SK-MEL-5 (cell line): Measurements from ENCODE around the gene SLCO4A1. TPM values are rescaled to one million over a fixed set of nuclear protein-coding genes. Genes with fewer than 3 reads are reported as not detected.
A peak's percentile ranks its signal among the peaks of the same experiment; 100 is the strongest.

Source experiments
- DNase-seq: peaks from one replicate; pipeline ENCODE4 v3.0.0-alpha.2; 2016; ENCODE audit warnings: low read depth, low spot score
- in situ Hi-C: cut with HindIII; loops from 2 replicates; pipeline ENCODE4 v1.10.0; 2016; ENCODE audit warnings: low sequenced_read_pairs, high pct_unique_total_duplicates, low pct_unique_long_range_greater_than_20kb
- total RNA-seq: library from RNA; depleted of rRNA; stranded (reverse); fragments of >200 nt; shearing (Covaris generic); gene quantifications from 2 replicates; pipeline ENCODE4 v1.2.3, GENCODE V29; 2014

Gene SLCO4A1
- total RNA-seq, 1 experiment from 2014 or later = 53.5 TPM

DNA sequence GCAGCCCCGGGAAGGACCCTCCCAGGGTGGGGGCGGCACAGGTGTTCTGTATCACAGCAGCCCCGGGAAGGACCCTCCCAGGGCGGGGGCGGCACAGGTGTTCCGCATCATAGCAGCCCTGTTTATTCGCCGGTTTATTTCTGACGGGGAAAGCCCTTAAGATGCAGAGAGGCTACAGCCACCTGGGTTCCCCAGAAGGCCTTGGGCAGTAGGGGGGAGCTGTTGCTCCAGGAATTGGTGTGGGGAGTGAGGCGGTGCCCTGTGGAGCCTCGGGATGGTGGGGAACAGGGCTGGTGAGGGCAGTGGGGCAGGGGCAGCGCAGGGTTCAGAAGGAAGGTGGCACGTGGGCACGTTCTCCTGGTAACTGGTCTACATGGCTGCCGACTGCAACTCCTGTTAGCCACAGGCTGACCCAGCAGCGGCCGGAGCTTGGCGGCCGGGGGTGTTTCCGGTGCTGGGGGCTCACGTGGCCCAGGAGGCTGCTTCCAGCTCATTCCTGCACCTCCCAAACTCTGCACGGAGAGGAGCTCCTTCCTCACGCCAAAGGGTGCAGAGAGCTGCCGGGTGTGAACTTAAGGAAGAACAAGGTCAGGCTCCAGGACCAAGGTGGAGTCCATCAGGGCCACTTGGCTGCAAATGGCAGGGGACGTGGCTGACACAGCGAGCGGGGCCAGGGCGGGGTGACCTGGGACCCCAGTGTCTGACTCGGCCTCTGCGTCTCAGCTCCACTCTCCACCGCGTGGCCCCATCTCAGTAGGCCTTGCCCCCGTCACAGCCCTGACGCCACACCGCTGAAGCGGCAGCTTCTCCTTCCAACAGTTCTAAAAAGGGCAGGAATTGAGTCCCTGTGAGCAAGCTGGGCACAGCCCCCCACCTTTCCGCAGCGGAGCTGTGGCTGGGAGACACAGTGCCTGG lies 13.2 kb downstream of the SLCO4A1 start:
- in situ Hi-C loops = no loop called here
- DNase-seq = no peak

DNA sequence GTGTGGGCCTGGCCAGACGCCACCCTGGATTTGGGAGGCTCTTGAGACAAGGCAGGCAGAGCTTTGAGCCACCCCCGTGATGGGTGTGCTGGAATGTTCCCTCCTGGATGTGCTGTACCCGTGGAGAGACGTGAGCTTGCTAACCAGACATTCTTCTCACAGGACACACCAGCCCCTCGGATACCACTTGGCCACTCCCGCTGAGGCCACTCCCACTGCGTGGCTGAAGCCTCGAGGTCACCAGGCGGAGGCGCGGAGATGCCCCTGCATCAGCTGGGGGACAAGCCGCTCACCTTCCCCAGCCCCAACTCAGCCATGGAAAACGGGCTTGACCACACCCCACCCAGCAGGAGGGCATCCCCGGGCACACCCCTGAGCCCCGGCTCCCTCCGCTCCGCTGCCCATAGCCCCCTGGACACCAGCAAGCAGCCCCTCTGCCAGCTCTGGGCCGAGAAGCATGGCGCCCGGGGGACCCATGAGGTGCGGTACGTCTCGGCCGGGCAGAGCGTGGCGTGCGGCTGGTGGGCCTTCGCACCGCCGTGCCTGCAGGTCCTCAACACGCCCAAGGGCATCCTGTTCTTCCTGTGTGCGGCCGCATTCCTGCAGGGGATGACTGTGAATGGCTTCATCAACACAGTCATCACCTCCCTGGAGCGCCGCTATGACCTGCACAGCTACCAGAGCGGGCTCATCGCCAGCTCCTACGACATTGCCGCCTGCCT lies 14.1 kb downstream of the SLCO4A1 start:
- in situ Hi-C loops = no loop called here
- DNase-seq = no peak

DNA sequence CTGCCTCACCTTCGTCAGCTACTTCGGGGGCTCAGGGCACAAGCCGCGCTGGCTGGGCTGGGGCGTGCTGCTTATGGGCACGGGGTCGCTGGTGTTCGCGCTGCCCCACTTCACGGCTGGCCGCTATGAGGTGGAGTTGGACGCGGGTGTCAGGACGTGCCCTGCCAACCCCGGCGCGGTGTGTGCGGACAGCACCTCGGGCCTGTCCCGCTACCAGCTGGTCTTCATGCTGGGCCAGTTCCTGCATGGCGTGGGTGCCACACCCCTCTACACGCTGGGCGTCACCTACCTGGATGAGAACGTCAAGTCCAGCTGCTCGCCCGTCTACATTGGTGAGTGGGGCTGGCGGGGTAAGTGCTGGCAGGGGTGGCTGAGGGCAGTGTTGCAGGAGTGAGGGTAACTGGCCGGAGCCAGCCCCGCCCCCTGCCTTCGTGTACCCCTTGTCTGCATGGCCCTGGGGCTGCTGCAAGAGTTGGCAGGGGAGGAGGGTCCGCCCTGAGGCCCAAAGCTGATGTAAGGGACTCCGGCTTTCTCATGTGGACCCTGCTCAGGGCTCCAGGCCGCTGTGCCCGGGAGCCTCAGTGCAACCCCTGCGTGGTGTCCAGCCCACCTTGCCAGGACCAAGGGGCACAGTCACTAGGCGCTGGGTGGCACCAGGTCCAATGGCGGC lies 14.8 kb downstream of the SLCO4A1 start:
- no peak for DNase-seq
- in situ Hi-C loops = no loop called here

DNA sequence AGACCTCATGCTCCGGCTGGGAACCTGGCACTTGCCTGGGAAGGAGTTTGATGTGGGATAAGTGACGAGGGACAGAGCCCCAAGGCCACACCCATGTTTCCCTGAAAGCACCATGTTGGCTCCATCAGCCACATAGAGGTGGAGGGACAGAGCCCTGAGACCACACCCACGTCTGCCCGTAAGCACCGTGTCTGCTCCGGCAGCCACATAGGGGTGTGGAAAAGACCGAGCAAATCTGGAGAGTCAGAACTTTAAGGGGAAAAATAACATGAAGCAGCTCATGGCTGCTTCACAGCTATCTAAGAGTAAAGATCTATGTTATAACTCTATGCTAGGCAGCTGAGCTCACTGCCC lies 15.3 kb downstream of the SLCO4A1 start:
- DNase-seq = peak; percentile 20
- in situ Hi-C loops = no loop called here

DNA sequence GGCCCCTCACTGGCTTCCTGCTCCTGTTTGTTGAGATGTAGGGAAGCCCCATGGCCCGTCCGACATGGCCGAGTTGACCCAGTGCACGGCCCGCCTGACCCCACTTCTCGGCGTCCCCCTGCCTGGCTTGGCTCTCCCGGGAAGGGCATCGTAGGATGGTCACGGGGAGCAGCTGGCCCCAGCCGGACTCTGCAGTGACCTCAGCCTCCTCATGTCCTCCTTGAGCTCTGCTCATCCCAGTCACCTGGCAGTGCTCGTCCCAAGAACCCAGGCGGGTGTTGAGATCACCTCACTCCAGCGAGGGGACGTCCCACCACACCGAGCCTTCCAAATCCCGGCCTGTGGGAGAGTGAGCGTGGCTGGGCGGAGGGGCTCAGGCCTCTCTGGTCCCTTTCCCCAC lies 15.7 kb downstream of the SLCO4A1 start:
- in situ Hi-C loops = no loop called here
- no peak for DNase-seq

DNA sequence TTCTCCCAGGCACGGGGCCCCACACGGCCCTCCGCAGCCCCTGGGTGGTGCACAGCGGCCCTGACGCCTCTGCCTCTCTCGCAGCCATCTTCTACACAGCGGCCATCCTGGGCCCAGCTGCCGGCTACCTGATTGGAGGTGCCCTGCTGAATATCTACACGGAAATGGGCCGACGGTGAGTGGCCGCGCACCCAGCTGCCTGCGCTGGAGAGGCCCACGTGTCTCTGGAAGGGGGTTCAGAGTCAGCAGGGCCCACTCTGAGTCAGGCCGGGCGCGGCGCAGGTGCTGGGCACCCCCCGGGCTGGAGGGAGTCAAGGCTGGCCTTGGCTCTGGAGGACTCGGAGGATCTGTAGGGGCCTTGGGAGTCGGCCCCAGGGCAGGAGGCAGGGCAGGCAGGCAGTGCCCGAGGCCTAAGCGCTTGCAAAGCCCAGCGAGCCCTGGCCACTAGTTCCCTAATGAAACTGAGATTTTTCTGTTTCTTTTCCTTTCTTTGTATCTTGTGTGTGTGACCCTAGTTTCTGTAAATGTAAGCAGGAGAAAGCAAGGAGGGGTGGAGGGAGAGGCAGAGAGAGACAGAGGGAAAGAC lies 16.4 kb downstream of the SLCO4A1 start:
- no peak for DNase-seq
- in situ Hi-C loops = no loop called here

DNA sequence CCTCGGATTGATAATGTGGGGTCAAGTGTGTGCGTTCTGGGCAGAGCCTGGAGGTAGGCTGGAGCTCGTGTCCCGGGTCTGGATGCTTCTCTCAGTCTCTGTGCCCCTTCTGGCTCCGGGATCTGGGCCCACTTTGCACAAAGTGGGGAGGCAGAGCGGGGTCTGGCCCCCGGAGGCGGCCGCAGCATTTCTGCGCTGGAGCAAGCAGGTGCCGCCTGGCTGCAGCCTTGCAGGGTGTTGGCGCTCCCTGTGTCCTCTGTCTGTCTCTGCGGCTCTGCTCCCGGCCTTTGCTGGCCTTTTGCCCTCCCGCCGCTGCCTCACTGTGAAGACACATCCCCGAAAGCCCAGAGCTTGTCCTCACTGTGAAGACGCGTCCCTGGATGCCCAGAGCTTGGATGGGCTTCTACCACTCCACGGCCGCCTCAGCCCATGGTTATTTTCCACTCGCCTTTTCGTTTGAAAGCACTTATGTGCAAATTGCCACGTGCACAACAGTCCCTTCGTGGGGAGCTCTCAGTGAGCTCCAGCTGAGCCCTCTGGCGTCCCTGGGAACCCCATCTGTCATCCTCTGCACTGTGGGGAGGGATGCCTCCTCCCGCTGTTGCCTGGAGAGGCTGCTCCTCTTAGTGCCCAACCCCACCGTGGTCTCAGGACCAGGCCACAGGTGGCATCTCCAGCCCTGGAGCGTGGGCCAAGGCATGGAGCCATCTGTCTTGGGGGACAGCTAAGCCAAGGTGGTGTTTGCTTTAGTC lies 17.4 kb downstream of the SLCO4A1 start:
- in situ Hi-C loops = no loop called here
- no peak for DNase-seq

DNA sequence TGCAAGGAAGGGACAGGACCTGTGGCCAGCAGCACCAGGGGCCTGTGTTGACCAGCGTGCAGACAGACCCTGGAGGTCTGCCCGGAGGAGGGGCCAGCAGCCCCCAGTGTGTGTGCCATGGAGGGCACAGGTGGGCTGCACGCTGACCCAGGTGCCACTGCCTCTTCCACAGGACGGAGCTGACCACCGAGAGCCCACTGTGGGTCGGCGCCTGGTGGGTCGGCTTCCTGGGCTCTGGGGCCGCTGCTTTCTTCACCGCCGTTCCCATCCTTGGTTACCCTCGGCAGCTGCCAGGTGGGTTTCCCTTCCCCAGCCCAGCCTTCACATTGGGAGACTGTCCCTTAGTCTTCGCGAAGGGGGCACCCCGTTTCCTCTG lies 17.9 kb downstream of the SLCO4A1 start:
- in situ Hi-C loops = no loop called here
- DNase-seq = no peak

DNA sequence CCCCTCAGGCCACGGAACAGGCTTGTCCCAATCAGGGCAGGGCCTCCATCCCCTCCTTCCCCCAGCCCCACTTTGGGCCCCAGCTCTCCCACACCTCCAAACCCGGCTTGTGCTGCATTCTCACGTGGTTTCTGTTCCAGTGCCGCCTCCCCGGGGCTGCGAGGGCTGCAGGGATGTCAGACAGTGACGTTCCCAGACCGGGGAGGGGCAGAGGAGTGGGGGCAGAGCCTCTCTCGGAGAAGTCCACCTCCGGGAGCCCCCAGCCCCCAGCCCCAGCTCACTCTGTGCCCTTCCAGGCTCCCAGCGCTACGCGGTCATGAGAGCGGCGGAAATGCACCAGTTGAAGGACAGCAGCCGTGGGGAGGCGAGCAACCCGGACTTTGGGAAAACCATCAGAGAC lies 18.5 kb downstream of the SLCO4A1 start:
- in situ Hi-C loops = no loop called here
- no peak for DNase-seq

DNA sequence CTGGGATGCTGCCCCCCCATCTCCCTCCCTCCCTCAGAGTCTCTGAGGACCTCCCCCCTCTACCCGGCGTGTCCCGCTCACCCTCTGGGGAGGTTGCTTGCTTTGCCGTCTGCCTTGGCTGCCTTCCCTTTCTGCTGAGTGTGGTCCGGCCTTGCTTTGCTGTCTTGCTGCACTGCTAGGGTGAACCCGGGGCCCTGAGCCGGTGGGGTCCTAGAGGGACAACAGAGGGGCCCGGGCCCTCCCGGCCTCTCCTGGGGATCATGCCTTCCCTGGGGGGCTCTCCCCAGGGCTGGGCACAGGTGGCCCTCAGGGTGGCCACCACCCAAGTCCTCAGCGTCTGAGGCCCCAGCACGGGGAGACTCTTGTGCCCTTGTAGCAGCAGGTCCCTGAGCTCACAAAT lies 19.3 kb downstream of the SLCO4A1 start:
- DNase-seq = no peak
- in situ Hi-C loops = no loop called here

DNA sequence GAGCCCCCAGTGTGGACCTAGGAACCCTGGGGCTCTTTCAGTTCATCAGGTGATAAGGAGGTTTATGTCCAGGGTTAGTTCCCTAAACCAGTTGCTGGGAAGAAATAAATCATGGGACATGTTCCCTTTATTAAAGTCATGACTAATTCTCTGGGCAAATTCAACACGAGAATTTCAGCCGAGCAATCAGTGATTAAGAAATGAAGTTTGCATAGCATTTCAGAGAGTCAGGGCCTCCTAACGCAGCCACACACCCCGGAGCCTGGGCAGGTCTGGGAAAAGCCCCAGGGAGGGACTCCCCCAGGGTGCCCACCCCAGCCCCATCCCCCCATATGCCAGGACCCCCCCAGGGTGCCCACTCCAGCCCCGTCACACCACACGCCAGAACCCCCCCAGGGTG lies 20.1 kb downstream of the SLCO4A1 start:
- in situ Hi-C loops = no loop called here
- no peak for DNase-seq

DNA sequence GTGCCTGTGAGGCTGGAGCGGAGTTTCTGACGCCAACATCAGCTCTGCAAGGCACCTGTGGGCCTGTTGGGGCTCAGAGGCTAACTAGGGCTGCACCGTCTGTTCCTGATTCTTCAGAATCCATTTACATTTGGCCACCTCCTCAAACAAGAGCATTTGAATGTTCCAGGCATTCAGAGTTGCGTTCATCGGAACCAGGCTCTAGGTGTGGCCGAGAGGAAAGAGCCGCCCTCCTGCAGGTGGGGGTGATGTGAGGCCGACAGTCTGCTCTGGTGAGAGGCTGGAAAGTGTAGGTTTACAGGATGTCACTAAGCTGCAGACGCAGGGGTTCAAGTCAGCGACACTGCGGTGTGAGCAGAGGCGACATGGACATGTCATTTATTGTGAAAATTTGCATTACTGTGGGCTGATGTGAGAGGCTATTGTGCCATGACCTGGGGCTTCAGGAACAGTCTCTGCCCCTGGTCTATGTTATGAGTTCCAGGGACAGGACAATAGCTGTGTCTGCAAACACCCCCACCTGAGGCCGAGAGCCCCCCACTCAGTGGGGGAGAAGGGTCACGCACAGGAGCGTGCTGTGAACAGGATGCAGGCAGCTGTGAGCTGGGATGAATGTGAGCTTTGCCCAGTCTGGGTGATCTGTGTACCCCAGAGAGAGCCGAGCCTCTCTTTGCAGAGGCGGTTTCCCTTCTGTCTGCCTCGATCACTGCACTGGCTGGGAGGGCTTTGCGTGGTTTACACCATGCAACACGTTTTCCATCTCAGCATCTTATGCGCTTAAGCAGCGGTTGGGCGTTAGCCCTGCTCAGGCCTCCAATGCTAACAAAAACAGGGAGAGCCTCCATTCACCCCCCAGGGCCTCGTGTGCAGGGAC lies 21.1 kb downstream of the SLCO4A1 start:
- DNase-seq = no peak
- in situ Hi-C loops = no loop called here

DNA sequence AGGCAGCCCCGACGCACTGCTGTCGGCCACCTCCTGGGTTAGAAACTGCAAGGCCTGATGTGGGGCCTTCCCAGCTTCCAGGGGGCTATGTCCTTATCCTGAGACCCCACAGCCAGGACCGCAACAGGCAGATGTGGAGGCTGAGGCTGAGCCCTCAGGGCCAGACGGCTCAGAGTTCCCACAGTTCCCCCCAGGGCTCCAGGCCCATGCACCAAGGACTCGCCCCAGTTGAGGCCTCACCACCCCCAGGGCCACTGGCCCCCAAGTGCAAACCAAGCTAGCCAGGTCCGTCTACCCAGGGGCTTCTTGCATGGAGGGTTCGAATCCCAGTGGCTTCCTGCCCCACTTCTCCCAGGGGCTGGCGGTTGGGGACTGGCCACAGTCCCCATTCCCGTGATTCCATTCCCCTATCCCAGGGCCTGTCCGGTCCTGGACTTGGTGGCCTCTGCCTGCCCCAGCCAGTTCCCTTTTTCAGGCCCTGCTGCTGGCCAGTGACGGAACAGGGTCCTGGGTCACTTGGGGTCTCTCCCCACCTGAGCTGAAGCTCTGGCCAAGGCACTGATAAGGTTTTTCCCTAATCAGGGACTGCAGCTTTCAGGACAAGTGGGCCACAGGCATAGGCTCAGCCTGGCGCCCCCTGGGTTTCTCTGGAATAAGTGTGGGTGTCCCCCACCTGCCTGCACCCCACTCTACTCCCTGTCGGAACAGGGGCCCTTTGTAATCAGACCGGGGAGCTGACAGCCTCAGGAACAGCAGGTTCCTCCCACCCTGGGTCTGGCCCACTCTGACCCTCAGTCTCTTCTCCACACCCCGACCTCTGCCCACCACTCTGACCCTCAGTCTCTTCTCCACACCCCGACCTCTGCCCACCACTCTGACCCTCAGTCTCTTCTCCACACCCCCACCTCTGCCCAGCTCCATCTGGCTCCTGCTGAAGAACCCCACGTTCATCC lies 22.0 kb downstream of the SLCO4A1 start:
- DNase-seq = no peak
- in situ Hi-C loops = no loop called here

DNA sequence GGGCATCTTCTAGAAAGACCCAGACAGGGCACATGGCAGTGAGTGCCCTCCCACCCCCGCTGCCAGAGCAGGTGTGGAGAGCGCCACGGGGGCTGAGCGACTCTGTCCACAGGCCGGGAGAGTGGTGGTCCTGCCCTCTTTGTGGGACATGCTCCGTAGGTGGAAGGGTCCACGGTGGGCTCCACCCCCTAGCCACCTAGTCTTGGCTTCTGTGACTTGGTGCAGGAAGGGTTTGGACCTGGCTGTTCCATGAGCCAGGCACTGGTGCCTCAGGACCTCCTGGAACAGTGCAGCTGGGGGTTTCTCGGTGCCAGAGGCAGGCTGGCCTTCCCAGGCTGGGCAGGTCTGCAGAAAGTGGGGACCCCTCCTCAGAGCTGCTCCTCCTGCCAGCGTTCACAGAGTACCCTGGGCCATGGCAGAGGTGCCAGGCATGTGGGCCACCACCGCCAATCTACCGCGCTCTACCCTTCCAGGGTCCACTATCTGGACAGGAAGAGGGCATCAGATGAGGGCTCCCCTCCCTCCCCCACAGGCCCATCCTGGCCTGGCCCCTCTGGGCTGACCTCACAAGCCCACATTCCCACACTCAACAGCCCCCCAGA lies 23.0 kb downstream of the SLCO4A1 start:
- in situ Hi-C loops = no loop called here
- no peak for DNase-seq
